ENCODE results near the gene XPO6.

DNA sequence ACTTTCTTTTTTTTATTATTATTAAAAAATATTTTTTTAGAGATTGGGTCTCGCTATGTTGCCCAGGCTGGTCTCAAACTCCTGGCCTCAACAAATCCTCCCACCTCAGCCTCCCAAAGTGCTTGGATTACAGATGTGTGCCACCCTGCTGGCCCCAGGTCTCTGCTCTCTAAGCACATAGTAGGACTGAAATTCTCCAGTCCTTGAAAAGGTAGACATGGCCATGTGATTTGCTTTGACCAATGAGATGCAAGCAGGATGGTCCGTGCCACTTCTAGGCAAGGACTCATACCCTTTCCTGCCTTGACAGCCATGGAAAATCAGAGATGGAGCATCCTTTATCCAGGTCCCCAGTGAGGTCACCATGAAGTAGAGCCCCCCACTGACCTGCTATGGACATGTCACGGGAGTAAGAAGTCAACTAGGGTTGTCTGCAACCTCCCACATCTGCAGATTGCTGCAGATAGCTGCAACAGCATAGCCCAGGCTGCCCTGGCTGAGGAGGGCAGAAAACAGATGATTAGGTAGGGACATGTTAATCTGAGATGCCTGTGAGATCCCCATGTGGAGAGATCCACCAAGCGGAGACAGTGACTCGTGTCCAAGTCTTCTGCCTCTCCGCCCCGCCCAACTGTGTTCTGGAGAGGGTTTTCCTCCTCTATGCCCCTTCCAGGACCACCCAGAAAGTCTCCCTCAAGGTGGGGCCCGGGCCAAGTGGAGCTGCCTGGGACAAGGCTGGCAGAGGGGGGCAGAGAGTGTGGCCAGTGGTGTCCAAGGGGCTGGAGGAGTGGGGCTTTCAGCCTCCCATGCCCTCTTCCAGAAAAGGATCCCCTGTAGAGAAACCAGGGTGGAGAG lies 159.3 kb downstream of the XPO6 start:
- TF ChIP-seq, protein P1, sequence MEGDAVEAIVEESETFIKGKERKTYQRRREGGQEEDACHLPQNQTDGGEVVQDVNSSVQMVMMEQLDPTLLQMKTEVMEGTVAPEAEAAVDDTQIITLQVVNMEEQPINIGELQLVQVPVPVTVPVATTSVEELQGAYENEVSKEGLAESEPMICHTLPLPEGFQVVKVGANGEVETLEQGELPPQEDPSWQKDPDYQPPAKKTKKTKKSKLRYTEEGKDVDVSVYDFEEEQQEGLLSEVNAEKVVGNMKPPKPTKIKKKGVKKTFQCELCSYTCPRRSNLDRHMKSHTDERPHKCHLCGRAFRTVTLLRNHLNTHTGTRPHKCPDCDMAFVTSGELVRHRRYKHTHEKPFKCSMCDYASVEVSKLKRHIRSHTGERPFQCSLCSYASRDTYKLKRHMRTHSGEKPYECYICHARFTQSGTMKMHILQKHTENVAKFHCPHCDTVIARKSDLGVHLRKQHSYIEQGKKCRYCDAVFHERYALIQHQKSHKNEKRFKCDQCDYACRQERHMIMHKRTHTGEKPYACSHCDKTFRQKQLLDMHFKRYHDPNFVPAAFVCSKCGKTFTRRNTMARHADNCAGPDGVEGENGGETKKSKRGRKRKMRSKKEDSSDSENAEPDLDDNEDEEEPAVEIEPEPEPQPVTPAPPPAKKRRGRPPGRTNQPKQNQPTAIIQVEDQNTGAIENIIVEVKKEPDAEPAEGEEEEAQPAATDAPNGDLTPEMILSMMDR (IDR thresholded peaks at IDR 0.05), result no peak
- TF ChIP-seq POLR2A (IDR thresholded peaks at IDR 0.05), result no peak
